Neutrophil (primary cell): Measurements from ENCODE around the gene LGALS7B.
"Not testable (repeated sequence)": the region's sequence is repeated elsewhere in the genome, so short reads cannot be mapped to it uniquely, and the experiment has no call there.

Source experiments
- H3K27ac ChIP-seq: fragments of 200-600 bp; sonication (generic); 2 replicates; pipeline ENCODE4 v1.5.1; 2016; ENCODE audit warnings: mild to moderate bottlenecking, moderate library complexity
- H3K27me3 ChIP-seq: fragments of 200-600 bp; sonication (generic); 2 replicates; pipeline ENCODE4 v1.6.0; 2016; ENCODE audit warnings: mild to moderate bottlenecking
- H3K36me3 ChIP-seq: fragments of 200-600 bp; sonication (generic); 2 replicates; pipeline ENCODE4 v1.5.1; 2017
- H3K4me1 ChIP-seq, 2 experiments: fragments of 200-600 bp in 1 of 2; sonication (generic) in 1 of 2; 1 replicate in 1 of 2; 2 replicates in 1 of 2; pipeline versions ENCODE4 v1.5.1 to v1.6.1; 2013 to 2016; ENCODE audit warnings: low read depth in 1 of 2, low read length in 1 of 2, mild to moderate bottlenecking in 1 of 2, moderate library complexity in 1 of 2; ENCODE audit not compliant: control insufficient read depth in 1 of 2, insufficient read depth in 1 of 2
- H3K4me3 ChIP-seq, 2 experiments: fragments of 200-600 bp in 1 of 2; sonication (generic) in 1 of 2; 1 replicate in 1 of 2; 2 replicates in 1 of 2; pipeline ENCODE4 v1.5.1; 2013 to 2016; ENCODE audit warnings: low read depth in 1 of 2, low read length in 1 of 2, mild to moderate bottlenecking in 1 of 2, moderate library complexity in 1 of 2
- H3K9me3 ChIP-seq: fragments of 200-600 bp; sonication (generic); 2 replicates; pipeline ENCODE4 v1.5.1; 2016
- CTCF ChIP-seq: fragments of 200-600 bp; sonication (generic); IDR thresholded peaks from 2 replicates; pipeline ENCODE4 v1.5.1; 2016; ENCODE audit warnings: antibody characterized with exemption

LGALS7B gene

GRCh38 chr19:38765214-38765613 is 23.8 kb upstream of the LGALS7B start:
- Histone ChIP-seq H3K4me3 (no peak overlapping the region), H3K27ac (no peak overlapping the region), H3K9me3 (no peaks in the 10 kb centered on the region), H3K36me3 (no peaks in the 10 kb centered on the region), H3K27me3 (peaks cover 5% of the 10 kb centered on the region), H3K4me1 (peaks cover 4 to 9% of the 10 kb centered on the region in 2 experiments)
- no peak for TF ChIP-seq CTCF

- Histone ChIP-seq H3K4me1 (peaks cover 4 to 9% of the 10 kb centered on the region in 2 experiments), H3K27me3 (peaks cover 5% of the 10 kb centered on the region), H3K36me3 (no peaks in the 10 kb centered on the region), H3K27ac (no peak overlapping the region), H3K9me3 (no peaks in the 10 kb centered on the region), H3K4me3 (no peak overlapping the region)
- TF ChIP-seq CTCF, result no peak
Observed at GRCh38 chr19:38766276-38767047, 22.5 kb upstream of the LGALS7B start.

GRCh38 chr19:38769635-38770211 is 19.3 kb upstream of the LGALS7B start:
- Histone ChIP-seq H3K27me3 (peaks cover 5% of the 10 kb centered on the region), H3K36me3 (no peaks in the 10 kb centered on the region), H3K4me3 (peak overlapping the region; percentile 70 to 78), H3K27ac (peak overlapping the region; percentile 16), H3K9me3 (no peaks in the 10 kb centered on the region), H3K4me1 (peaks cover 4 to 9% of the 10 kb centered on the region in 2 experiments)
- peak; percentile 96 for TF ChIP-seq CTCF

GRCh38 chr19:38770228-38770948 is 18.6 kb upstream of the LGALS7B start:
- not testable (repeated sequence) for H3K36me3 ChIP-seq, H3K9me3 ChIP-seq, H3K4me1 ChIP-seq, H3K27me3 ChIP-seq, H3K27ac ChIP-seq
- H3K4me3 ChIP-seq, result peak overlapping the region; percentile 70 to 78

GRCh38 chr19:38770949-38771275 is 18.1 kb upstream of the LGALS7B start:
- not testable (repeated sequence) for H3K36me3 ChIP-seq, H3K4me1 ChIP-seq, H3K4me3 ChIP-seq, H3K9me3 ChIP-seq, H3K27ac ChIP-seq, H3K27me3 ChIP-seq

- not testable (repeated sequence) for H3K36me3 ChIP-seq, H3K4me1 ChIP-seq, H3K4me3 ChIP-seq, H3K27me3 ChIP-seq, H3K27ac ChIP-seq, H3K9me3 ChIP-seq
Observed at GRCh38 chr19:38771569-38771968, 17.4 kb upstream of the LGALS7B start.
